ENCODE measurements around the gene NSF.
"Not testable (repeated sequence)": the region's sequence is repeated elsewhere in the genome, so short reads cannot be mapped to it uniquely, and the experiment has no call there.

NSF gene

DNA sequence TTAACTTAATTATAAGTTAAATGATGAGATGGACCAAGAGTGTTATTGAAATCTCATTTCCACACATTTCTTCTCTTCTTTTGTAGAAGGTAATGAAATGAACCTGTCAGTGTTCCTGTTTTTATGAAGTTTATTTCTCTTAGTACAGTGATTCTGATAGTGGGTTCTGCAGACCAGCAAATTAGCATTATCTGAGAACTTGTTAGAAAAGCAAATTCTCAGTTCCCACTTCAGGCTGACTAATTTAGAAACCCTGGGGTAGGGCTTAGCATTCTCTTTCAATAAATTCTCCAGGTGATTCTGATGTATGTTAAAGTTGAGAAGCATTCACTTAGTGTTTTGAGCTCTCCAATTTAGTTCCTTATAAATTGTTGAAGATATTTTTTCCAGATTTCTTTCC is 12.7 kb downstream of the NSF start:
- H3K27ac ChIP-seq; H3K9me3 ChIP-seq; H3K4me1 ChIP-seq; DNase-seq; H3K36me3 ChIP-seq; intact Hi-C loops (cut with DNase I; ENCODE audit: low total_unique reads); H3K27me3 ChIP-seq; H3K4me3 ChIP-seq: not testable (repeated sequence)

GRCh38 chr17:46611304-46611703 is 20.8 kb downstream of the NSF start:
- intact Hi-C loops (cut with DNase I; ENCODE audit: low total_unique reads); H3K27ac ChIP-seq; H3K4me1 ChIP-seq; H3K27me3 ChIP-seq; H3K4me3 ChIP-seq; H3K36me3 ChIP-seq; H3K9me3 ChIP-seq; DNase-seq: not testable (repeated sequence)

DNA sequence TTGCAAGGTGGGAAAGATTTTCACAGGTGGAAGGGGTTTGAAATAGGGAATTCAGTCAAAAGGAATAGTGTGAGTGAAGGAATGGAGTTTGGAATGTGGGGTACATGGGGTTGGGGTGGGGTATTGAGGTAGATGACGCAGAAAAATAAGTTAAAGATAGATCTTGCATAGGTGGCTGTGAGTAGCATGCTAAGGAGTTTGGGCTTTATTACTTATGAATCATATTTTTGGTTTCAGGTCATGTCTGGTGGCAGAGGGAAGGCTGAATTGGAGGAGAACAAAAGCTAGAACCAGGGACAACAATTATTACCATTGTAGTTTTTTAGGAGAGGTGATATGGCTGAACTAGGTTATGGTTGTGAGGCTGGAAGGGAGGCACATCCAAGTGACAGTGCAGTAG is 23.4 kb downstream of the NSF start:
- DNase-seq; H3K36me3 ChIP-seq; H3K4me3 ChIP-seq; intact Hi-C loops (cut with DNase I; ENCODE audit: low total_unique reads); H3K4me1 ChIP-seq; H3K27ac ChIP-seq; H3K9me3 ChIP-seq; H3K27me3 ChIP-seq: not testable (repeated sequence)

DNA sequence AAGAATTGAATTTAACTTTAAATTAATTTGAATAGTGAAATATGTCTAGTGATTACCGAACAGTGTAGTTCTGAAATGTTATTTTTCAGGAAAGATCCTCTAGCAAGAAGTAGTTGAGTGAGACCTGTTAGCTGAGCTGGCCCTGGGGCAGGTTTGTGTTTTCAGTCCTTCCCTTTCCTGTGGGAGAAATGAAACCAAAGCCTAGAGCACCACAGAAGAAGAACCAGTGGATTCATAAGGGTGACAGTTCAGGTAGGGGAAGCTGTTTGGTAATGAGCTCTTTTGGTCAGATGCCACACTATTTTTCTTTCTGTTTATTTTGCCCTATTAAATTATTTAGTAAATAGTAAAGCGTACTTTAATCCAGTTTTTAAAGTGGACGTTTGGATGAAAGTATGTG is 26.7 kb downstream of the NSF start:
- DNase-seq; intact Hi-C loops (cut with DNase I; ENCODE audit: low total_unique reads): not testable (repeated sequence)

GRCh38 chr17:46618975-46619374 is 28.5 kb downstream of the NSF start:
- H3K27ac ChIP-seq; H3K36me3 ChIP-seq; H3K9me3 ChIP-seq; DNase-seq; H3K4me1 ChIP-seq; intact Hi-C loops (cut with DNase I; ENCODE audit: low total_unique reads); H3K27me3 ChIP-seq; H3K4me3 ChIP-seq: not testable (repeated sequence)

More for the DNA sequence above, 26.7 kb downstream of the NSF start:
- not testable (repeated sequence) for H3K27ac ChIP-seq, H3K4me1 ChIP-seq, H3K36me3 ChIP-seq, H3K4me3 ChIP-seq, H3K9me3 ChIP-seq, H3K27me3 ChIP-seq

GRCh38 chr17:46623790-46624189 is 33.3 kb downstream of the NSF start:
- DNase-seq; H3K4me1 ChIP-seq; H3K9me3 ChIP-seq; intact Hi-C loops (cut with DNase I; ENCODE audit: low total_unique reads); H3K27me3 ChIP-seq; H3K4me3 ChIP-seq; H3K27ac ChIP-seq; H3K36me3 ChIP-seq: not testable (repeated sequence)

- H3K27me3 ChIP-seq; H3K27ac ChIP-seq; H3K4me3 ChIP-seq; H3K36me3 ChIP-seq; intact Hi-C loops (cut with DNase I; ENCODE audit: low total_unique reads); H3K4me1 ChIP-seq; DNase-seq; H3K9me3 ChIP-seq: not testable (repeated sequence)
These were observed 34.3 kb downstream of the NSF start for GRCh38 chr17:46624726-46625125.

- H3K27ac ChIP-seq; intact Hi-C loops (cut with DNase I; ENCODE audit: low total_unique reads); H3K36me3 ChIP-seq; H3K9me3 ChIP-seq; H3K27me3 ChIP-seq; H3K4me1 ChIP-seq; H3K4me3 ChIP-seq; DNase-seq: not testable (repeated sequence)
These were observed 37.0 kb downstream of the NSF start for GRCh38 chr17:46627452-46627851.

- H3K4me1 ChIP-seq; H3K36me3 ChIP-seq; DNase-seq; H3K9me3 ChIP-seq; H3K27me3 ChIP-seq; H3K4me3 ChIP-seq; intact Hi-C loops (cut with DNase I; ENCODE audit: low total_unique reads); H3K27ac ChIP-seq: not testable (repeated sequence)
These were observed 38.4 kb downstream of the NSF start for GRCh38 chr17:46628753-46629436.

DNA sequence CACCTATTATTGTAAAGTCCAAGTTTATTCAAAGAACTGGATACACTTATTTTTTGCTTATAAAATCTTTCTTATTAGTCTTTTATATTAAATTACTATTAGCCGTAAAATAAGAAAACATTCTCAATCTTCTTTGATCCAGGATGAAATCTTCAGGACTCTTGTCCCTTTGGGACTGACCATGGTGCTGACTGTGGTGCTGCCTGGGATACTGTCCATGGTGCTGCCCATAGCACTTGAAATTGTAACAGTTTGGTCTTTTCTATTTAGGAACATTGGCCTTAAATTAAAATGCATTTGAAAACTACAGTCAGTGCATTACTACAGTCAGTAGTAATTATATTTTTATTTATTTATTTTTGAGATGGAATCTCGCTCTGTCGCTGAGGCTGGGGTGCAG is 41.7 kb downstream of the NSF start:
- H3K4me1 ChIP-seq; H3K4me3 ChIP-seq; H3K27ac ChIP-seq; H3K9me3 ChIP-seq; intact Hi-C loops (cut with DNase I; ENCODE audit: low total_unique reads); H3K36me3 ChIP-seq; DNase-seq; H3K27me3 ChIP-seq: not testable (repeated sequence)

DNA sequence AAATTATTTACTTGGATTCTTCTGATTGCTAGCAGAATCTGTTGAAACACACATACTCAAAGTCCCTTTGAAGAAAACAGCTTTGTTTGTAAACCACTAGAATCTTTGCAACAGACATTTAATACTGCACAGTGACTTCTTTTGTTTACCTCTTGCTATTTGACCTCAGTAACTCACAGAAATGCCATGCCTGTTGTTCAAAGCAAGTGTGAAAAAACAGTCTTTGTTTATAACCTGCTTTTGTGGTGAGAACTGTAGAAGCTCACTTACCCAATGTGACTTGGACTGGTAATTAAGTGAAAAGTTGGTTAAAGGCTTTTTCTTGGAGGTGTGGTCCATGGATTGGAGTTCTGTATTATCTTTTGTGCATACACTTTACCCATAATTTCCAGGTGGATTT is 44.4 kb downstream of the NSF start:
- intact Hi-C loops (cut with DNase I; ENCODE audit: low total_unique reads); DNase-seq; H3K4me1 ChIP-seq; H3K36me3 ChIP-seq; H3K27ac ChIP-seq; H3K27me3 ChIP-seq; H3K9me3 ChIP-seq; H3K4me3 ChIP-seq: not testable (repeated sequence)

GRCh38 chr17:46641861-46642656 is 51.6 kb downstream of the NSF start:
- H3K9me3 ChIP-seq; H3K27me3 ChIP-seq; H3K4me3 ChIP-seq; H3K36me3 ChIP-seq; H3K27ac ChIP-seq; H3K4me1 ChIP-seq; DNase-seq; intact Hi-C loops (cut with DNase I; ENCODE audit: low total_unique reads): not testable (repeated sequence)

GRCh38 chr17:46647251-46647650 is 56.8 kb downstream of the NSF start:
- H3K27me3 ChIP-seq; DNase-seq; H3K9me3 ChIP-seq; H3K4me3 ChIP-seq; intact Hi-C loops (cut with DNase I; ENCODE audit: low total_unique reads); H3K4me1 ChIP-seq; H3K27ac ChIP-seq; H3K36me3 ChIP-seq: not testable (repeated sequence)

- H3K27ac ChIP-seq; H3K36me3 ChIP-seq; H3K4me3 ChIP-seq; H3K4me1 ChIP-seq; H3K27me3 ChIP-seq; intact Hi-C loops (cut with DNase I; ENCODE audit: low total_unique reads); DNase-seq; H3K9me3 ChIP-seq: not testable (repeated sequence)
These were observed 57.3 kb downstream of the NSF start for GRCh38 chr17:46647688-46648278.
